Stomach (tissue), 19 donors: ENCODE results near the gene ATG16L2. TPM values are rescaled to one million over a fixed set of nuclear protein-coding genes. Genes with fewer than 3 reads are reported as not detected.
A peak's percentile ranks its signal among the peaks of the same experiment; 100 is the strongest.

Experiments
- DNase-seq, 2 donors: peaks; one replicate each; pipeline versions ENCODE4 v3.0.0 to v3.0.0-alpha.2; 2013 to 2019
- H3K27ac ChIP-seq, 5 donors: fragments of 200-600 bp in 4 of 5; sonication (generic) in 4 of 5; one replicate each; pipeline ENCODE4 v1.5.1; 2013 to 2019; ENCODE audit warnings: mild to moderate bottlenecking in 1 of 5, moderate library complexity in 1 of 5
- H3K27me3 ChIP-seq, 3 donors: fragments of 200-600 bp; sonication (generic); one replicate each; pipeline ENCODE4 v1.5.1; 2017 to 2019; ENCODE audit warnings: mixed run types in 1 of 3
- H3K36me3 ChIP-seq, 4 donors: fragments of 200-600 bp; sonication (generic); 1 replicate in 3 of 4; 2 replicates in 1 of 4; pipeline ENCODE4 v1.5.1; 2016 to 2019
- H3K4me1 ChIP-seq, 4 donors: fragments of 200-600 bp; sonication (generic); one replicate each; pipeline ENCODE4 v1.5.1; 2016 to 2019
- H3K4me3 ChIP-seq, 4 donors: fragments of 200-600 bp; sonication (generic) in 3 of 4; one replicate each; pipeline ENCODE4 v1.5.1; 2016 to 2019; ENCODE audit warnings: mild to moderate bottlenecking in 1 of 4
- H3K9me3 ChIP-seq, 4 donors: fragments of 200-600 bp; sonication (generic); one replicate each; pipeline ENCODE4 v1.5.1; 2016 to 2019
- EP300 ChIP-seq: sonication (generic); formaldehyde crosslinking; IDR thresholded peaks from one replicate; pipeline ENCODE4 v1.6.1; 2017; ENCODE audit warnings: antibody characterized with exemption
- POLR2A ChIP-seq, 4 donors: fragments of 450-650 bp; IDR thresholded peaks; one replicate each; pipeline ENCODE4 v1.6.1; 2016; ENCODE audit warnings: antibody characterized with exemption in 4 of 4, control low read depth in 2 of 4, mild to moderate bottlenecking in 1 of 4, moderate library complexity in 1 of 4
- POLR2AphosphoS5 ChIP-seq, 3 donors: sonication (generic); formaldehyde crosslinking; IDR thresholded peaks; one replicate each; pipeline ENCODE4 v1.6.1; 2016; ENCODE audit warnings: antibody characterized with exemption in 3 of 3
- WGBS, 5 donors: extraction: QIAGEN DNeasy Blood & Tissue Kit in 3 of 5; methylation state at CpG; one replicate each; pipeline versions ENCODE4 v1.1.5 to v1.1.7; 2013 to 2018; 5-methylcytosine and 5-hydroxymethylcytosine counted together
- intact Hi-C: fragments of 100-400 bp; cut with DNase I; formaldehyde crosslinking; loops from one replicate; pipeline ENCODE4 v1.15.1; 2023; ENCODE audit warnings: low total_unique reads
- long read RNA-seq, 10 donors: transcript quantifications; one replicate each; lab custom pipeline, GENCODE V29; 2026
- polyA plus RNA-seq, 3 donors: library from polyadenylated mRNA; stranded (reverse); fragments of 200-250 nt; gene quantifications; one replicate each; pipeline ENCODE4 v1.2.3, GENCODE V29; 2013
- total RNA-seq, 5 donors: library from RNA; depleted of rRNA; stranded (reverse); fragments of >200 nt; gene quantifications; one replicate each; pipeline versions ENCODE4 v1.1.0 to v1.2.3, GENCODE V29; 2014 to 2016
- TF ChIP-seq, protein P1 (sequence below), 7 experiments: fragments of 450-650 bp in 4 of 7; fragments of 200-600 bp in 3 of 7; sonication (generic) in 3 of 7; IDR thresholded peaks; one replicate each; pipeline ENCODE4 v1.5.1; 2016 to 2019; ENCODE audit warnings: antibody characterized with exemption in 7 of 7, control low read depth in 2 of 7, mild to moderate bottlenecking in 1 of 7
- donor health status: healthy with polysubstance abuse.
- donor health status: Bipolar disorder and iron deficiency.
- donor health status: healthy.

Gene ATG16L2, protein sequence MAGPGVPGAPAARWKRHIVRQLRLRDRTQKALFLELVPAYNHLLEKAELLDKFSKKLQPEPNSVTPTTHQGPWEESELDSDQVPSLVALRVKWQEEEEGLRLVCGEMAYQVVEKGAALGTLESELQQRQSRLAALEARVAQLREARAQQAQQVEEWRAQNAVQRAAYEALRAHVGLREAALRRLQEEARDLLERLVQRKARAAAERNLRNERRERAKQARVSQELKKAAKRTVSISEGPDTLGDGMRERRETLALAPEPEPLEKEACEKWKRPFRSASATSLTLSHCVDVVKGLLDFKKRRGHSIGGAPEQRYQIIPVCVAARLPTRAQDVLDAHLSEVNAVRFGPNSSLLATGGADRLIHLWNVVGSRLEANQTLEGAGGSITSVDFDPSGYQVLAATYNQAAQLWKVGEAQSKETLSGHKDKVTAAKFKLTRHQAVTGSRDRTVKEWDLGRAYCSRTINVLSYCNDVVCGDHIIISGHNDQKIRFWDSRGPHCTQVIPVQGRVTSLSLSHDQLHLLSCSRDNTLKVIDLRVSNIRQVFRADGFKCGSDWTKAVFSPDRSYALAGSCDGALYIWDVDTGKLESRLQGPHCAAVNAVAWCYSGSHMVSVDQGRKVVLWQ
- 100 to 1,000 TPM in 1 of 5 donors, 10 to 100 TPM in 4; 13.0 to 266 (median 40.3) TPM for total RNA-seq
- polyA plus RNA-seq = 10 to 100 TPM; 15.4 to 67.0 (median 30.4) TPM
- long read RNA-seq, donor 1 = 0 reads
- long read RNA-seq, donor 2, transcript ATG16L2-214 (3 exons, 1,492 nt) = major isoform, 5 of 11 reads
- long read RNA-seq, donor 2, partial matches to known transcripts = 5 of 11 reads
- long read RNA-seq, donor 2, other reads (novel, unspliced or antisense) = 0 of 11 reads
- long read RNA-seq, donor 3, partial matches to known transcripts = 0 of 4 reads
- long read RNA-seq, donor 3, other reads (novel, unspliced or antisense) = 0 of 4 reads
- long read RNA-seq, donor 4 = 0 reads
- long read RNA-seq, donor 5, partial matches to known transcripts = 0 of 4 reads
- long read RNA-seq, donor 5, other reads (novel, unspliced or antisense) = 0 of 4 reads
- long read RNA-seq, donor 6, transcript ATG16L2-214 (3 exons, 1,492 nt) = major isoform, 11 of 27 reads
- long read RNA-seq, donor 6, partial matches to known transcripts = 14 of 27 reads
- long read RNA-seq, donor 6, other reads (novel, unspliced or antisense) = 0 of 27 reads
- long read RNA-seq, donor 7 = 0 reads
- long read RNA-seq, donor 8, transcript ATG16L2-214 (3 exons, 1,492 nt) = major isoform, 5 of 17 reads
- long read RNA-seq, donor 8, partial matches to known transcripts = 10 of 17 reads
- long read RNA-seq, donor 8, other reads (novel, unspliced or antisense) = 0 of 17 reads
- long read RNA-seq, donor 9, partial matches to known transcripts = 7 of 8 reads
- long read RNA-seq, donor 9, other reads (novel, unspliced or antisense) = 0 of 8 reads
- long read RNA-seq, donor 10, partial matches to known transcripts = 0 of 1 reads
- long read RNA-seq, donor 10, other reads (novel, unspliced or antisense) = 0 of 1 reads

DNA sequence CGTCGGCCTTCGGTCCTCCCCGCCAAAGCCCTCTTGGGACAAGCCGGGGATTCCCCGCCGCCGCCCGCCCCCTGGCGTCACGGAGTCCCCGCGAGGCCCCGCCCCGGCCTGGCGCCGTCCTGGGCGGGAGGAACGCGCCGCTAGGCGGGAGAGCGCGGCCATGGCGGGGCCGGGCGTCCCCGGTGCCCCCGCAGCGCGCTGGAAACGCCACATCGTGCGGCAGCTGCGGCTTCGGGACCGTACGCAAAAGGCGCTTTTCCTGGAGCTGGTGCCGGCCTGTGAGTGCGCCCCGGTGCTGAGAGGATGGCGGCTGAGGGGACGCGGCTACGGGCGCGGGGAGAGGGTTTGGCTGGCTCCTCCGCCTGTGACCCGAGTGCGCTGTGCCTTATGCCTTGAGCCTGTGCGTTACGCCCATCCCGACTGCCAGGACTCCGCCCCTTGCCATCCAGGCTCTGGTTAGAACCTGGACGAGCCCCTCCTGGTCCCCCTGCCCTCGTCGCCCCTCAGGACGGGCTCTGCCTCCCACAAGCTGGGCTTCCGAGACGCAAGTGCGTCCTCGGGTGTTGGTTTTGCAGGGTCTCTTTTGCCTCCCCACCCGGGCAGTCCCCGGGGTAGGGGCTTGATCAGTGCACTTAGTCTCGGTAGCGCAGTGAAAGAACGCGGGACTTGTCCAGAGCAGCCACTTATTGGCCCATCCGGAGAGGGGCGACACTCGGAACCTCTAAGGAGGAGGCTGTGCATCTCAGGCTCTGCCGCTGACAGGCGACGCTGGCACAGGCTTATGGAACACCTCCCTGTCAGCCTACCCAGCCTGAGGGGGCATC, at the start of gene ATG16L2:
ATG16L2 (plus strand) TSS at position 126 of the 824 bp plus-strand sequence; CDS start at position 161, 35 bp downstream.
- Histone ChIP-seq H3K36me3 (peaks cover 0 to 35% (median 27%) of the 10 kb centered on the region in 4 donors), H3K27ac (peak within 1 kb of the TSS; percentile 88 to 98 (median 96)), H3K4me3 (peak within 1 kb of the TSS; percentile 89 to 95 (median 90)), H3K4me1 (peaks cover 27 to 52% (median 42%) of the 10 kb centered on the region in 4 donors), H3K27me3 (no peaks in the 10 kb centered on the region), H3K9me3 (no peaks in the 10 kb centered on the region)
- DNase-seq = peak; percentile 89 to 96
- intact Hi-C loops = loop anchor here (10.0 kb wide), 1 partner anchor 90 kb away; no protein-coding TSS in a partner anchor
- 0 to 1% (median 0%) methylated on average over 26 to 75 of the region's 75 CpGs for WGBS, 5 donors
- TF ChIP-seq EP300 (no peak), POLR2A (IDR thresholded peaks at IDR 0.05) (peak in 1 of 4 donors; percentile 28), POLR2AphosphoS5 (IDR thresholded peaks at IDR 0.05) (peak in 2 of 3 donors; percentile 73 to 75)
- TF ChIP-seq, protein P1, sequence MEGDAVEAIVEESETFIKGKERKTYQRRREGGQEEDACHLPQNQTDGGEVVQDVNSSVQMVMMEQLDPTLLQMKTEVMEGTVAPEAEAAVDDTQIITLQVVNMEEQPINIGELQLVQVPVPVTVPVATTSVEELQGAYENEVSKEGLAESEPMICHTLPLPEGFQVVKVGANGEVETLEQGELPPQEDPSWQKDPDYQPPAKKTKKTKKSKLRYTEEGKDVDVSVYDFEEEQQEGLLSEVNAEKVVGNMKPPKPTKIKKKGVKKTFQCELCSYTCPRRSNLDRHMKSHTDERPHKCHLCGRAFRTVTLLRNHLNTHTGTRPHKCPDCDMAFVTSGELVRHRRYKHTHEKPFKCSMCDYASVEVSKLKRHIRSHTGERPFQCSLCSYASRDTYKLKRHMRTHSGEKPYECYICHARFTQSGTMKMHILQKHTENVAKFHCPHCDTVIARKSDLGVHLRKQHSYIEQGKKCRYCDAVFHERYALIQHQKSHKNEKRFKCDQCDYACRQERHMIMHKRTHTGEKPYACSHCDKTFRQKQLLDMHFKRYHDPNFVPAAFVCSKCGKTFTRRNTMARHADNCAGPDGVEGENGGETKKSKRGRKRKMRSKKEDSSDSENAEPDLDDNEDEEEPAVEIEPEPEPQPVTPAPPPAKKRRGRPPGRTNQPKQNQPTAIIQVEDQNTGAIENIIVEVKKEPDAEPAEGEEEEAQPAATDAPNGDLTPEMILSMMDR (IDR thresholded peaks at IDR 0.05) = peak in 3 of 7 experiments; percentile 25 to 54 (median 30)

DNA sequence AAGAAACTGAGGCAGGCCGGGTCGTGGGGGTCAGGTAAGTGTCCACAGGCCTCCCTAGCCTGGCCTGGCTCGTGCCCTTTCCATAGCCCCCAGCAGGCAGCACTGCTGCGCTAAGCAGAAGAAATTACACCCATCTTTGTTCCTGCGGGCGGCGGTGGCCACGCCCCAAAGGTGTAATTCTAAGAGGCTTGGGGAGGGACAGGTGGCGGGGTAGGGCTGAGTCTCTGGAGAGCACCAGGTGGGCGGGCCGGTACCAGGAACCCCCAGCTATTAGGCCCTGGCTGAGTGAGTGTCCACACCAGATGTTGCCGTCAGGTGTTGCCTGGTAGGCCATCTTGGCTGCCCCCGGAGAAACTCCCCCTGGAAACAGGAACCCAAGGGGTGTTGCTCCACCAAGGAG, 49.7 kb upstream of the ATG16L2 start:
- no peaks in the 10 kb centered on the region for H3K9me3 ChIP-seq
- H3K36me3 ChIP-seq = peaks cover 3 to 17% (median 10%) of the 10 kb centered on the region in 4 donors
- TF ChIP-seq, protein P1 (IDR thresholded peaks at IDR 0.05) = peak in 3 of 7 experiments; percentile 25 to 37 (median 37)
- TF ChIP-seq POLR2AphosphoS5 (IDR thresholded peaks at IDR 0.05) = peak in 1 of 3 donors; percentile 14
- no peak for TF ChIP-seq EP300
- WGBS, 5 donors = 22 to 67% (median 45%) methylated on average over 8 to 13 of the region's 13 CpGs
- H3K4me3 ChIP-seq = no peak overlapping the region
- DNase-seq = peak; percentile 70 to 89
- peaks cover 4 to 87% (median 52%) of the 10 kb centered on the region in 4 donors for H3K4me1 ChIP-seq
- intact Hi-C loops = no loop called here
- H3K27ac ChIP-seq = peak overlapping the region; percentile 32 to 64 (median 37)
- H3K27me3 ChIP-seq = no peaks in the 10 kb centered on the region

DNA sequence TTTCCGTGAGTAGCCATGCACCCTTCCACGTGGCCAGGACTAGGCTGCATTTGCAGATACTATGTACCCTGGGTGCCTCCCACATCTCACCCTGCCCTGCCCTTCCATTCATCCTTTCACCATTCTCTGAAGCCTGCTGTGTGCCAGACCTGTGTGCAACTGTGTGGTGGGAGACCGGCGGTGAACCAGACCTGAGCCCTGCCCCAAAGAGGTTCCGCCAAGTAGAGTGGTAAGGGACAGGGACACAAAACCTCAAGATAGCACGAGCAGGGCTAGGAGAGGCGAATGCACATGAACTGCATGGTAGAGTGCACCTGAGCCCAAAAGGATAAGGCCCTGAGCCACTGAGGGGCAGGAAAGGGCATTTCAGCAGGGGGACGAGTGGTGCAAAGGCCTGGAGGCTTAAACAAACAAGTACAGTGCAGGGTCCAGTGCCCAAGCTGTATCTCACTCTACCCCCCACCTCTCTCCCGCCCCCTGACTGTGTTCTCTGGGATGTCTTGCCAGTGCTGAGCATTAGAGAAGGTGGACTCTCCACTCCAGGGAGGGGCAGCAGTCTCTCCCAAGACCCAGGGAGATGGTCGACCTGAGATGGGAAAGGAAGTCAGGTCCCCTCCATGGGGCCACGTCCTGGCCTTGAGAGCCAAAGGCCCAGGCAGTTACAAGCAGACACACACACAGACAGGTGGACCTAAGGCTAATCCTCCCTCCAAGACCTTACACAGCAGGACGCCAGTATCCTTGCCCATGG, 47.9 kb upstream of the ATG16L2 start:
- TF ChIP-seq POLR2A (IDR thresholded peaks at IDR 0.05) = no peak
- no peak for TF ChIP-seq EP300
- TF ChIP-seq, protein P1 (IDR thresholded peaks at IDR 0.05) = no peak
- no peak for TF ChIP-seq POLR2AphosphoS5 (IDR thresholded peaks at IDR 0.05)
- intact Hi-C loops = no loop called here
- H3K27ac ChIP-seq = peak overlapping the region in 3 of 5 donors; percentile 12 to 37 (median 17)
- no peak overlapping the region for H3K4me3 ChIP-seq
- peak in 1 of 2 donors; percentile 24 for DNase-seq
- peaks cover 0 to 85% (median 58%) of the 10 kb centered on the region in 4 donors for H3K4me1 ChIP-seq
- H3K9me3 ChIP-seq = no peaks in the 10 kb centered on the region
- peaks cover 8 to 18% (median 8%) of the 10 kb centered on the region in 4 donors for H3K36me3 ChIP-seq
- 40 to 59% (median 49%) methylated on average over 11 to 12 of the region's 12 CpGs for WGBS, 5 donors
- H3K27me3 ChIP-seq = no peaks in the 10 kb centered on the region
